ENCODE results near the gene CDK5RAP1. TPM values are rescaled to one million over a fixed set of nuclear protein-coding genes. Genes with fewer than 3 reads are reported as not detected.

Gene CDK5RAP1
- total and polyA plus RNA-seq, 2 of the 4 experiments (the other 2 are of a cell fraction): 23.9 to 28.1 TPM

DNA sequence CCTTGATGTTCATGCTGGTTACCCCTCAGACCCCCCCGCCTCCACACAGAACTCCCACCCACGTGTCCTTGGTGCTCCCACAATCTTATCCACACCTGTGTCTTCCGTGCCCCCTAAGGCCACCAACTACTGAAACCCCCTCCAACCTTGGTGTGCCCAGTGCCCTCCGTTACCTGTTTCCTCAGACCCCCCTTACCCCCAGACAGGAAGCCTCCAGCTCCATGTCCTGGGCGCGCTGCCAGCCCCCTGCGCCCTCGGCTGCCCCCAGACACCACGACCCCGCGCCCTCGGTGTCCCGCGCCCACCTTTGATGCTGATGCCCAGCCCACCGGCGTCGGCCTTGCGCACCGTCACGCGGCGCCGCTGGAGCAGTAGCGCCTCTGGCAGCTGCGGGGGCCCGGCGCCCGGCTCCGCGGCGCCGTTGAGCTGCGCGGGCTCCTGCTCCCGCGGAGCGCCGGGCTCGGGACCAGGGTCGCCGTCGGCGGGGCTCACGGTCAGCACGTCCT, 41.7 kb upstream of the CDK5RAP1 start:
- DNase-seq: no peak
- Histone ChIP-seq H3K9me3 (ENCODE audit: control insufficient read depth, insufficient read depth, low read length) (no peaks in the 10 kb centered on the region), H2BK20ac (ENCODE audit: low read depth, low read length) (no peak overlapping the region), H3K23ac (ENCODE audit: low read depth, low read length) (peak overlapping the region; percentile 72), H4K91ac (ENCODE audit: insufficient read depth, low read depth, low read length) (no peak overlapping the region), H2AFZ (replicated peaks; ENCODE audit: low read length, poor library complexity) (peak overlapping the region; percentile 100), H2AK9ac (replicated peaks; ENCODE audit: low read depth, low read length, poor library complexity) (peak overlapping the region; percentile 90), H4K8ac (ENCODE audit: low read depth in 2 of 2, low read length in 2 of 2) (peak overlapping the region in 1 of 2 experiments; percentile 73; a peak in 1 of 4 replicates), H3K4me1 (ENCODE audit: control insufficient read depth, insufficient read depth, low read length) (peaks cover 4% of the 10 kb centered on the region; the same call in 1 of the 2 replicates), H2BK120ac (ENCODE audit: low read depth, low read length) (no peak overlapping the region), H2AK5ac (ENCODE audit: low read depth, low read length) (peak overlapping the region; percentile 78; the same call in 1 of the 2 replicates), H2BK5ac (ENCODE audit: low read depth, low read length, poor library complexity, severe bottlenecking) (peak overlapping the region; percentile 50), H3K27ac (ENCODE audit: insufficient read depth, low read length) (no peak overlapping the region; the same call in 1 of the 2 replicates), H3K36me3 (ENCODE audit: control insufficient read depth, insufficient read depth, low read length) (no peaks in the 10 kb centered on the region), H3K9ac (ENCODE audit: low read depth, low read length) (peak overlapping the region; percentile 31; the same call in 1 of the 2 replicates), H4K20me1 (ENCODE audit: insufficient read depth, low read length) (0 out of 2 replicates have a peak, but pooled peaks cover 3% of the 10 kb centered on the region), H2BK15ac (ENCODE audit: low read depth, low read length) (no peak overlapping the region), H3K27me3 (ENCODE audit: control insufficient read depth, insufficient read depth, low read length) (no peaks in the 10 kb centered on the region), H3K4ac (ENCODE audit: low read depth, low read length) (no peak overlapping the region), H3K4me2 (ENCODE audit: low read depth, low read length) (peak overlapping the region; percentile 95), H3K79me1 (ENCODE audit: low read depth in 1 of 2, low read length in 2 of 2) (peaks cover 4 to 22% of the 10 kb centered on the region in 2 experiments; a peak in 2 of 4 replicates), H3K56ac (ENCODE audit: extremely low read depth, insufficient read depth, low read length) (no peak overlapping the region), H3K9me1 (ENCODE audit: insufficient read depth, low read length) (peaks cover 6% of the 10 kb centered on the region; the same call in 1 of the 2 replicates), H3K4me3 (ENCODE audit: insufficient read depth, low read depth, low read length) (peak overlapping the region; percentile 93), H3K14ac (replicated peaks; ENCODE audit: low read depth, low read length) (peak overlapping the region; percentile 44), H4K5ac (ENCODE audit: low read depth, low read length) (no peak overlapping the region; the same call in 1 of the 2 replicates), H3K18ac (ENCODE audit: low read depth, low read length) (no peak overlapping the region)
- 5% methylated on average over 20 of the region's 45 CpGs; no CpG with 5 or more reads in 1 of the 2 experiments for WGBS, 2 experiments (ENCODE audit: extremely low coverage in 2 of 2, insufficient read length in 1 of 2)
- TF ChIP-seq, protein P1, sequence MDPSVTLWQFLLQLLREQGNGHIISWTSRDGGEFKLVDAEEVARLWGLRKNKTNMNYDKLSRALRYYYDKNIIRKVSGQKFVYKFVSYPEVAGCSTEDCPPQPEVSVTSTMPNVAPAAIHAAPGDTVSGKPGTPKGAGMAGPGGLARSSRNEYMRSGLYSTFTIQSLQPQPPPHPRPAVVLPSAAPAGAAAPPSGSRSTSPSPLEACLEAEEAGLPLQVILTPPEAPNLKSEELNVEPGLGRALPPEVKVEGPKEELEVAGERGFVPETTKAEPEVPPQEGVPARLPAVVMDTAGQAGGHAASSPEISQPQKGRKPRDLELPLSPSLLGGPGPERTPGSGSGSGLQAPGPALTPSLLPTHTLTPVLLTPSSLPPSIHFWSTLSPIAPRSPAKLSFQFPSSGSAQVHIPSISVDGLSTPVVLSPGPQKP (IDR thresholded peaks at IDR 0.05; ENCODE audit: borderline replicate concordance, low read depth, low read length): no peak
- no peak for TF ChIP-seq SMC3 (IDR thresholded peaks at IDR 0.05; ENCODE audit: low read depth, low read length)
- no peak for TF ChIP-seq RCOR1 (IDR thresholded peaks at IDR 0.05; ENCODE audit: insufficient replicate concordance, low read length)
- no peak for TF ChIP-seq MXI1 (IDR thresholded peaks at IDR 0.05; ENCODE audit: borderline replicate concordance, low read depth, low read length)
- no peak for TF ChIP-seq CEBPB (IDR thresholded peaks at IDR 0.05; ENCODE audit: low read depth, low read length)
- no peak for TF ChIP-seq FOS (IDR thresholded peaks at IDR 0.05; ENCODE audit: low read depth, low read length)
- no peak for TF ChIP-seq MAZ (IDR thresholded peaks at IDR 0.05; ENCODE audit: borderline replicate concordance, low read depth, low read length)
- TF ChIP-seq CHD1 (IDR thresholded peaks at IDR 0.05; ENCODE audit: low read depth, low read length): no peak
- no peak for TF ChIP-seq NFE2L2 (IDR thresholded peaks at IDR 0.05; ENCODE audit: low read depth, low read length)
- TF ChIP-seq RFX5 (IDR thresholded peaks at IDR 0.05; ENCODE audit: low read depth, low read length): no peak
- no peak for TF ChIP-seq POLR2A (IDR thresholded peaks at IDR 0.05; ENCODE audit: low read depth, low read length)
- no peak for TF ChIP-seq BHLHE40 (IDR thresholded peaks at IDR 0.05; ENCODE audit: low read depth, low read length)
- TF ChIP-seq, protein P2, sequence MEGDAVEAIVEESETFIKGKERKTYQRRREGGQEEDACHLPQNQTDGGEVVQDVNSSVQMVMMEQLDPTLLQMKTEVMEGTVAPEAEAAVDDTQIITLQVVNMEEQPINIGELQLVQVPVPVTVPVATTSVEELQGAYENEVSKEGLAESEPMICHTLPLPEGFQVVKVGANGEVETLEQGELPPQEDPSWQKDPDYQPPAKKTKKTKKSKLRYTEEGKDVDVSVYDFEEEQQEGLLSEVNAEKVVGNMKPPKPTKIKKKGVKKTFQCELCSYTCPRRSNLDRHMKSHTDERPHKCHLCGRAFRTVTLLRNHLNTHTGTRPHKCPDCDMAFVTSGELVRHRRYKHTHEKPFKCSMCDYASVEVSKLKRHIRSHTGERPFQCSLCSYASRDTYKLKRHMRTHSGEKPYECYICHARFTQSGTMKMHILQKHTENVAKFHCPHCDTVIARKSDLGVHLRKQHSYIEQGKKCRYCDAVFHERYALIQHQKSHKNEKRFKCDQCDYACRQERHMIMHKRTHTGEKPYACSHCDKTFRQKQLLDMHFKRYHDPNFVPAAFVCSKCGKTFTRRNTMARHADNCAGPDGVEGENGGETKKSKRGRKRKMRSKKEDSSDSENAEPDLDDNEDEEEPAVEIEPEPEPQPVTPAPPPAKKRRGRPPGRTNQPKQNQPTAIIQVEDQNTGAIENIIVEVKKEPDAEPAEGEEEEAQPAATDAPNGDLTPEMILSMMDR (conservative IDR thresholded peaks at IDR 0.05; ENCODE audit: low read depth, low read length): no peak
- TF ChIP-seq RAD21 (IDR thresholded peaks at IDR 0.05; ENCODE audit: low read length): no peak
- ChIA-PET POLR2A (ENCODE audit: unreplicated experiment) (interaction anchor here (0.6 kb wide), 2 partner anchors 220 to 1563 kb away, joined by 3 read pairs; no protein-coding TSS in a partner anchor), CTCF (interaction anchor here (1.1 kb wide), 1 partner anchor 26 kb away, joined by 3 read pairs; no protein-coding TSS in a partner anchor)
- peak; percentile 45 for ATAC-seq (ENCODE audit: low read depth)
- dilution Hi-C loops (cut with HindIII; ENCODE audit: low sequenced_read_pairs, unreplicated experiment): no loop called here
- intact Hi-C loops (cut with micrococcal nuclease): no loop called here
- in situ Hi-C loops (cut with MboI; ENCODE audit: low sequenced_read_pairs): no loop called here
- BruUV-seq (replicated peaks): no TSS peak

Data from IMR-90 (cell line).